HG03432 (cell line): ENCODE data around the gene RNPEP.
A peak's percentile ranks its signal among the peaks of the same experiment; 100 is the strongest.
"Not testable (repeated sequence)": the region's sequence is repeated elsewhere in the genome, so short reads cannot be mapped to it uniquely, and the experiment has no call there.

ENCODE experiments used
- ATAC-seq: cut with Tn5 transposase; IDR thresholded peaks from one replicate; pipeline ENCODE4 v1.9.1; 2021; ENCODE audit warnings: mild to moderate bottlenecking, moderate library complexity; ENCODE audit not compliant: unreplicated experiment

Gene RNPEP

DNA sequence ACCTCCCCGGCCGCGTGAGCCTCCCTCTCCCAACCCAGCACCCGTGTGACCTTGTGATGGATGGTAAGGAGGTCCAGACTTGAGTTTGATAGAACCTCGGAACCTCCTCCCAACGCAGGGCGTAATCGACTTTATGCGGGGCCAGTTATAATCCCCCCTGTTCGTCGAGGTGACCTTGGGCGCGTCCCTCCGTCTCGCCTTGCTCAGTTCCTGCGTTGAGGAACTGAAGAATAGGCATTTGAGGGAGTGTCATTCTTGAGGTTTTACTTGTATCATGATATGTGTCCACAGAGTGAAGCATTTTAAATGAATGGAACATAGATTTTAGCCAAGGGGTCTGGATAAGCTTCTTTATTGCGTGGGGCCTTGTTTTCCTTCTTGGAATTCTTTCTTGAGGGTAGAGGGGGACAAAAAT lies 26.7 kb upstream of the RNPEP start:
- peak; percentile 43 for ATAC-seq

DNA sequence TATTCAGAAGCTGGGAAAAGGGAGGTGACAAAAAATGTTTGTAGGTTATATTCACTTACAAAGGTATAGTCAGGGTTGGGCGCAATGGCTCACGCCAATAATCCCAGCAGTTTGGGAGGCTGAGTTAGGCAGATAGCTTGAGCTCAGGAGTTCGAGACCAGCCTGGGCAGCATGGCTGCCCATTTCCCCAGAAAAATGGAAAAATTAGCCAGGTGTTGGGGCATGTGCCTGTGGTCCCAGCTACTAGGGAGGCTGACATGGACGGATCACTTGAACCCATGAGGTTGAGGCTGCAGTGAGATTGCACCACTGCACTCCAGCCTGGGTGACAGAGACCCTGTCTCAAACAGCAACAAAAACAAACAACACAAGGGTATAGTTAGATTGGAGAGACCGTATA lies 24.1 kb upstream of the RNPEP start:
- no peak for ATAC-seq

DNA sequence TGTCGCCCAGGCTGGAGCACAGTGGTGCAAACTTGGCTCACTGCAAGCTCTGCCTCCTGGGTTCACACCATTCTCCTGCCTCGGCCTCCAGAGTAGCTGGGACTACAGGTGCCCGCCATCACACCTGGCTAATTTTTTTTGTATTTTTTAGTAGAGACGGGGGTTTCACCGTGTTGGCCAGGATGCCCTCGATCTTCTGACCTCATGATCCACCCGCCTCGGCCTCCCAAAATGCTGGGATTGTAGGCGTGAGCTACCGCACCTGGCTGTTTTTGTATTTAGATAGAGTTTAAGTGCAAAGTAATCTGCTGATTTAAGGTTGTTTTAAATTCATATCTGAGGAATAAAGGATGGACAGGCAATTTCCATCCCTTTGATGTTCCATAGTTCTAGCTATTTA lies 20.1 kb upstream of the RNPEP start:
- not testable (repeated sequence) for ATAC-seq

DNA sequence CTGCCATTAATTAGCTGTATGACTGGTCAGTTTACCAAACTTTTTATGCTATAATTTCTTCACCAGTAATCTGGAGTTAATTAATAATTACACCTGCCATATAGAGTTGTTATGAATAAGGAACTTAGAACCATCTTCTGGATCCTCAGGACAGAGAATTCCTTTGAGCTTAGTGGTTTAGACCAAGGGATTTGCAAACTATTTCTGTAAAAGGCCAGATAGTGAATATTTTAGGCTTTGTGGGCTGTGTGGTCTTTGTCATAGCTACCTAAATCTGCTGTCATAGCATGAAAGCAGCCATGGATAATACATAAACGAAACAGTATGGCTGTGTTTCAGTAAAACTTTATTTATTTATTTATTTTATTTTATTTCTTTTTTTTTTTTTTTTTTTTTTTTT lies 18.2 kb upstream of the RNPEP start:
- ATAC-seq, result no peak

DNA sequence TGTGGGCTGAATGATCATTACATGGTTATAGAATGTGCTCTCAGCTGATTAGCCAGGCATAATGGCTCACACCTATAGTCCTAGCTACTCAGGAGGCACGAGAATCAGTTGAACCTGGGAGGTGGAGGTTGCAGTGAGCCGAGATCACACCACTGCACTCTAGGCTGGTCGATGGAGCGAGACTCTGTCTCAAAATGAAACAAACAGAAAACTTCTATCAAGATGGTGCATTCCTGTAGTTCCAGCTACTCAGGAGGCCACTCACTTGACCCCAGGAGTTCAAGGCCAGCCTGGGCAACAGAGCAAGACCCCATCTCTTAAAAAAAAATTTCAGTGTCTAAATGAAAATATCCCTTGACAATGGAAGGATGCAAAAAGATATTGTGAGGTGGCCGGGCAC lies 16.3 kb upstream of the RNPEP start:
- no peak for ATAC-seq

DNA sequence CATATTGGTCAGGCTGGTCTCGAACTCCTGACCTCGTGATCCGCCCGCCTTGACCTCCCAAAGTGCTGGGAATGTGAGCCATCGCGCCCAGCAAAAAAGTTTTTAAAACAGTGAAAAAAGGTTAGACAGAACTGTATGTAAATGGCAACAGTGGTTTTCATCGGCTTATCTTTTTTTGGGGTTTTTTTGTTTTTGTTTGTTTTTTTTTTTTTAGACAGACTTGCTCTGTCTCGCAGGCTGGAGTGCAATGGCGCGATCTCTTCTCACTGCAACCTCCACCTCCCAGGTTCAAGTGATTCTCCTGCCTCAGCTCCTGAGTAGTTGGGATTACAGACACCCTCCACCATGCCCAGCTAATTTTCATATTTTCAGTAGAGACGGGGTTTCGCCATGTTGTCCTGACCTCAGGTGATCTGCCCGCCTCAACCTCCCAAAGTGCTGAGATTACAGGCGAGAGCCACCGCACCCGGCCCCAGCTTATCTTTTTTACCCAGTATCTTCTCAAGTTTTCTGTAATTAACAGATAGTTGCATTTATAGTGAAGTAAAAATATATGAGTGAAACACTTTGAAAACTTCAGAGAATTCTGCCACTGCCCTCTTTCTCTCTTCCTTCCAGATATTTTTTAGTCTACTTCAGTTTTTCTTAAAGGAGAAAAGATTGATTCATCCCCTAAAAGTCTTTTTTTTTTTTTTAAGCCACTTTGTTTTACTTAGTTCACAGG lies 14.1 kb upstream of the RNPEP start:
- ATAC-seq, result no peak

DNA sequence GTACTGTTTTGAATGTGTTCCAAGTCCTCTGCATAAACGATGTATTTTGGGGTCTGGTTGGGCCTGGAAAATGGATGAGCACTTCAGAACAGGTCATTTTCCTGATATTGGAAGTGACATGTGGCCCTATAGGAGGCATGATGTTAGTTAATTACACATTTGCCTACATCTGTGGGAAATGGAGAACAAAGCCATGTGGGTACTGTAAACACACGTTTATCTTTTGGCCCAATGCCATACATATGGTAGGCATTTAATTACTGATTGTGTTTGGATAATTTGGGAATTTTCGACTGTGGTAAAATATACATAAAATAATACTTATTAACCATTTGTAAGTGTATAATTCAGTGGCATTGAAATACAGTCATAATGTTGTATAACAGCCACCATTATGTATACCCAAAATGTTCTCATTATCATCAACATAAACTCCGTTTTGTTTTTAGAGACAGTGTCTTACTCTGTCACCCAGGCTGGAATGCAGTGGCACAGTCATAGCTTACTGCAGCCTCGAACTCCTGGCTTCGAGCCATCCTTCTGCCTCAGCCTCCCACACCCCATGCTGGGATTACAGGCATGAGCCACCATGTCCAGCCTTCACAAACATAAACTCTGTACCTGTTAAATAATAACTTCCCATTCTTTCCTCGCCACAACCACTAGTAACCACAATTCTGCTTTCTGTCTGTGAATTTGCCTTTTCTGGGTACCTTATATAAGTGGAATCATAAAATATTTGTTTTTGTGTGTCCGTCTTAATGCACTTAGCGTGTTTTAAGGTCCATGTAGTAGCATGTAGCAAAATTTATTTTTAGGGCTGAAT lies 11.9 kb upstream of the RNPEP start:
- ATAC-seq, result no peak

DNA sequence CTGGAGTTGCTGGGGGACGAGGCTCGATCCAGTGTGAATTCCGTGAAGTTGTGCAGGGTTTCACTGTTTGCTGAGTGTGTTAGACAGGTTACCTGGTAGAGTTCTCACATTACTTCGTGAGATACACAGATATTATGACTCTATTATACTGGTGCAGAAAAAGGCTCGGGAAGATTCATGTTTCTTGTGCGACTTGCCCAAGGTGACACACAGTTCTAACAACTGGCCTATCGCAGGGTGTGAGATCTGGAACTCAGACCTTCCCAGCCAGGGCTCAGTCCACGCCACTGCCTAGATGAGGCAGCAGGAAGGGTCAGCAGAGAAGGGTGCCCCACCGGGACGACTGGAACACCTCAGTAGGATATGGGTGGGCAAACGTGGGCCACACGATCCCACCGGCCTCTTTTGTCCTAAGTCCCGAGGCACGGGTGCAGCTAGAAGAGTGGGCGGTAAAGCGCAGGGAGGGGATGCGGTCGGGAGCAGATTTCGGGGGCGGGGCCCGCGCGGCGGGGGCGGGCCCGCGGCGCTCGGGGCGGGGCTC lies 296 bp upstream of the RNPEP start:
- ATAC-seq, result no peak

DNA sequence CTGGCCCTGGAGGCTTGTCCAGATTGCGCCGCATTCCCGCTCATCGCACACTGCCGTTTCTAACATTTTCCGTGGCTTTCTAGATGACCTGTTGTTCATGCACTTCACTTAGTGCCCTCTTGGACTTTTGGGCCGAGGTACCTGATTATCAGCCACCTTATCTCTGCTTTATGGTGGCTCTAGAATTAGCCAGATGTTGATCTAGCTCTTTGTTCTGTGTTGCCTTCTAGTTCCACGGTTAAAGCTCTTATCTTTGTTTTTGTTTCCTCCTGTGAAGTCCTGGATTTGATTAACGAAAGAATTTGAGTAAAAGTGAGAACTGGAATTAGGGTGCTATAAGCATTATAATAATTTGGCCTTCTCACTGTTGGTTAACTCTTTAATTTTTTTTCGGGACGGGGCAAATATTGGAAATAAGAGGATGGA lies 945 bp downstream of the RNPEP start:
- no peak for ATAC-seq

DNA sequence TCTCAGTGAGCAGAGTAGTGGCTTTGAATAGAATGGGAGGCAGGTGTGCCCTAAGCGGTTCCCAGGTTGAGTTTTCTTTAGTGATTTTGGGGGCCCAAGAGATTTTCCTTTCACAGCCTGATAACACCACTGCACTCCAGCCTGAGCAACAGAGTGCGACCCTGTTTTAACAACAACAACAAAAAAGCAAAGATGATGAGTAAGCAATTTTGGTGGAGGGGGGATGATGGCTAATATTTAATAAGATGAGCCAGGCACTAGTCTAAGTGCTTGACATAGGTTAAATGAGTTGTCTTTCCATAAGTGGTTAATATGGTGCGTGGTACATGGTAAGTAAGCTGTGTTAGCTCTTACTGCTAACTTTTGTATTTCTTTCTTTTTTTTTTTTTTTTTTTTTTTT lies 2.0 kb downstream of the RNPEP start:
- no peak for ATAC-seq

DNA sequence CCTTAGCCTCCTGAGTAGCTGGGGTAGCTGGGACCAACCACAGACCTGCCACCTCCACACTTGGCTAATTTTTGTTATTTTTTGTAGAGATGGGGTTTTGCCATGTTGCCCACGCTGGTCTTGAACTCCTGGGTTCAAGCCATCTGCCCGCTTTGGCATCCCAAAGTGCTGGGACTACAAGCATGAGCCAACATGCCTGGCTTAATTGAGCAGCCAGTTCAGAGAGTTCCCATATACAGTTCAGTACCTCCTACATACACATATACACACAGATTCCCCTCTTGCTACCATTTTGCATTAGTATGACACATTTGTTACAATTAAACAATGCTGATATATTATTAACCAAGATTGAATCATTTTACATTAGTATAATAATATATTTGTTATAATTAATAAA lies 2.9 kb downstream of the RNPEP start:
- no peak for ATAC-seq

DNA sequence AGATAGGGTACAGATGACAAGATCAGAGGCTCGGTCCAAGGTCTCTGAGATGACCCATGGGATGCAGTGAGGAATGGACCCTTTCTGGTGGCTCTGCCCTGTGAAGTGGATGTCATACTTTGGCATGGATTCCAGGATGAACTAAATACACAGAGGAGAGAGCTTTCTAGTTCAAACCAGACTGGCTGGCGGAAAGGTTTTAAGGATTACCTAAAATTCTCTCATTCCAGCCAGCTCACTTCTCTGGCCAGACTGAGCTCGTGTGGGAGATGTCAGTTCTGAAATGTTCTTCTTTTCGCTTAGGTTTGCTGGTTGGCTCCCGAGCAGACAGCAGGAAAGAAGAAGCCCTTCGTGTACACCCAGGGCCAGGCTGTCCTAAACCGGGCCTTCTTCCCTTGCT lies 6.2 kb downstream of the RNPEP start:
- ATAC-seq, result no peak

DNA sequence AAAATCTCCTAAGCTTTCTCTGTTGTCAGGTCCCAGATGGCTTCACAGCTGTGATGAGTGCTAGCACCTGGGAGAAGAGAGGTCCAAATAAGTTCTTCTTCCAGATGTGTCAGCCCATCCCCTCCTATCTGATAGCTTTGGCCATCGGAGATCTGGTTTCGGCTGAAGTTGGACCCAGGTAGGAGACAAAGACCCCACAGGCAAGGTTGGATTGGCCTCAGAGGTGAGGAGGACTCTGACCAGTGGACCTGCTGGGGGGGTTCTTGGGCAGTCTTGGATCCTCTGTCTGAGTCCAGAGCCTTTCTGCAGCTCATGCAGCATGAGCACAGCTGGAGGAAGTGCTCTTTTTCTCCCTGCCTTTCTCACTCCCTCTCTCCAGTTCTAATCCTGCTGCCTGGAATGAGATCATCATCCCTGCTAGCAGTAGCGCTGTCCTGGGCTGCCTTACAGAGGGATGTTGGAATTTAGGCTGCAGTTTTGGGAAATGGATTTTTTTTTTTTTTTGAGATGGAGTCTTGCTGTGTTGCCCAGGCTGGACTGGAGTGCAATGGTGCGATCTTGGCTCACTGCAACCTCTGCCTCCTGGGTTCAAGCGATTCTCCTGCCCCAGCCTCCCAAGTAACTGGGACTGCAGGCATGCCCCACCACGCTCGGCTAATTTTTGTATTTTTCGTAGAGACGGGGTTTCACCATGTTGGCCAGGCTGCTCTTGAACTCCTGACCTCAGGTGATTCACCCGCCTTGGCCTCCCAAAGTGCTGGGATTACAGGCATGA lies 7.1 kb downstream of the RNPEP start:
- ATAC-seq, result no peak

DNA sequence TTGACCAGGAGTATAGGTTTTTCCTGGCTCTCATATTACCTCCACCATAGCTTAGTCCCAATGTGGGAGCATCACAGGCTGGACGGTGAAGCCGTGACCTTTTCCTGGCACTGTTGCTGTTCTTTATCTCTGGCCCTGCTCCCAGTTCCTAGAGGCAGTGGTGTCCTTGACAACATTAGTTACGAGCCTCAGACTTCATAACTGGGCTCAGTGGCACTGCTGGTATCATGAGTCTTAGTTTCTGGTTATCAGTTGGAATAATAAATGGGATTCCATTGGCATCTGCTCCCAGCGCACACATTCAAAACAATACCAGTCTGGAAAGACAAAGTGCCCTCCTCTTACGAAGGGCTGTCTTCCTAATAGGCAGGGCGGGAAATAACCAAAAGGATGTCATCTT lies 8.0 kb downstream of the RNPEP start:
- ATAC-seq, result no peak

DNA sequence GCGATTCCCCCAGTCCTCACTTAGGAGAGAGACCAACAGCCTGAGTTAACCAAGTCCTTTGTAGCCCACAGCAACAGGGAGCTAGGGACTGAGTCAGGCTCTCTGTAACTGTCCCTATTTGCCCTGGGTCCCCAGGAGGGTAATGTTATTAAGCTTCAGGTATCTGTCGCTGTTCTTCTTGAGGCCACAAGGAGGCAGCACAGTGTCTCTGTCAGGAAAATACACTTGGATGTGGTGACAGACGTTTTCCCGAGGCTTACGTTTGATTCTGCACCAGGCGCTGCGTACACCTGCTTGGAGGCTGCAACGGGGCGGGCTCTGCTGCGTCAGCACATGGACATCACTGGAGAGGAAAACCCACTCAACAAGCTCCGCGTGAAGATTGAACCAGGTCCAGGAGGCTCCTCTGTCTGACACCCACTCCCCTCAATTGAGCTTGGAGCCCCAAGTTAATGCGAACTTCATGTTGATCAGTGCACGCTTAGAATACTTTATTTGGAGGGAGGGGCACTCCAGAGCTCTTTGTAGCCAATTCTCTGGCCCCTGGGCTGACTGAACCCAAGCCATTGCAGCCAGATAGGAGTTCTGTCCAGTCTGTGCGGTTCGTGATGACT lies 17.3 kb downstream of the RNPEP start:
- no peak for ATAC-seq

DNA sequence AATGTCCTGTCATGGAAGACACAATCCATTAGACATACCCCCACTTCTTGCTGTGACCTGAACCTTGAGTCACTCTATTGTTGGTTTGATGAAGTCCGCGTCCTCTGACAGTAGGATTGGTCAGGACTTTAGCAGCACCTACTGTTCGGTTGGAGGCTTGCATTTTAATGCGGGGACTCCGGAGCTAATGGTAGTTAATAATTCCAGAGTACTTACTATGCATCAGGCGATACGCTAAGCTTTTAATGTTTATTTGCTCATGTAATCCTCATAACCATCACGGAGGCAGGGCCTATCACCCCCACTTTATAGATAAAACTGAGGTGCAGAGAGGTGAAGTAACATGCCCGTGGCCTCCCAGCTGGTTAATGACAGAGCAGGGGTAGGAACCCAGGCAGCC lies 20.1 kb downstream of the RNPEP start:
- no peak for ATAC-seq

DNA sequence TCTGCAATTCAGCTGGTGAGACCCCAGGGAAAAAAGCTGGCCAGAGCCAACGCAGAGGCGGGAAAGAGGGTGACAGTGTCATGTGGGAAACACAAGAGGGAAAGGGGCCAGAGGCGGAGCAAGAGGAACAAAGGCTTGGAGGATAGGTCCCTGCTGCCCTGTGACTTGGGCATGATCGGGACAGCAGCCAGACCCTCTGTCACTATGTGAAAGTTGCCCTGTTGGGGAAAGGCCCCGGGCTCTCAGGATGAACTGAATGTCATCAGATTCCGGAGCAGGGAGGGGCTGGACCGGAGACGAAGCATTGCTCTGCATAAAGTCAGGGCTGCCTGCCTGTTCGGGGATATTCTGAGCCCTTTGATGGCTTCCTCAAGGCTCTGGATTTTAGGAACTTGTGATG lies 22.3 kb downstream of the RNPEP start:
- no peak for ATAC-seq

DNA sequence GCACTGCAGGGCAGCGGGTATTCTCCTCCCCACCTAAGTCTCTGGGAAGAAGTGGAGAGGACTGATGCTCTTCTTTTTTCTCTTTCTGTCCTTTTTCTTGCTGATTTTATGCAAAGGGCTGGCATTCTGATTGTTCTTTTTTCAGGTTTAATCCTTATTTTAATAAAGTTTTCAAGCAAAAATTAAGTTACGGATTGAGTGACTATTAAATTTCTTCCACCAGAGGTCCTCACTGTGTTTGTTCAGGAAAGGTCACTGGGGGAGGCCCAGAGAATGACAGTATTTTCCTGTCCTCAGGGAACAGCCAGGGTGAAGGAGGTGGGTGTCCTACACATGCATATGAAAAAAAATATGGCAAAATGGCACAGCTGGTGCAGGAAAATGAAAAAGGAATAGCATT lies 23.5 kb downstream of the RNPEP start:
- ATAC-seq, result no peak

DNA sequence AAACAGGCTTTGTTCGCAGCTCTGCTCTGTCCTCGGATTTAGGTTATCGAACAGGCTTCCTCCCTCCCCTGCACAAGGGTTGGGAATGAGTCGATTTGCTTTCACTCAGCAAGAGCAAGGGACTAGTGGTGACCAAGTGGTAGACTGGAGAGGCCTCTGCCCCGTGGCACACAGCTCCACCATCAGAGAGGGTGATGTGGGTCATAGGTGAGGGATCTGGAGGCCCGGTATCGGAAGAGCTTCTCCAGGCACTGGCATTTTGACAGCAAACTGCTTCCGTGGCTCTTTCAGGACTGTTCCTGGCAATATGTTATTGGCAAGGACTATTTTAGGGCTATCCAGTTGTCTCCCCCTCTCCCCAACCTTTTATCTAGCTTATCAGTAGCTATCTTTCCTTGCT lies 24.9 kb downstream of the RNPEP start:
- ATAC-seq, result no peak

DNA sequence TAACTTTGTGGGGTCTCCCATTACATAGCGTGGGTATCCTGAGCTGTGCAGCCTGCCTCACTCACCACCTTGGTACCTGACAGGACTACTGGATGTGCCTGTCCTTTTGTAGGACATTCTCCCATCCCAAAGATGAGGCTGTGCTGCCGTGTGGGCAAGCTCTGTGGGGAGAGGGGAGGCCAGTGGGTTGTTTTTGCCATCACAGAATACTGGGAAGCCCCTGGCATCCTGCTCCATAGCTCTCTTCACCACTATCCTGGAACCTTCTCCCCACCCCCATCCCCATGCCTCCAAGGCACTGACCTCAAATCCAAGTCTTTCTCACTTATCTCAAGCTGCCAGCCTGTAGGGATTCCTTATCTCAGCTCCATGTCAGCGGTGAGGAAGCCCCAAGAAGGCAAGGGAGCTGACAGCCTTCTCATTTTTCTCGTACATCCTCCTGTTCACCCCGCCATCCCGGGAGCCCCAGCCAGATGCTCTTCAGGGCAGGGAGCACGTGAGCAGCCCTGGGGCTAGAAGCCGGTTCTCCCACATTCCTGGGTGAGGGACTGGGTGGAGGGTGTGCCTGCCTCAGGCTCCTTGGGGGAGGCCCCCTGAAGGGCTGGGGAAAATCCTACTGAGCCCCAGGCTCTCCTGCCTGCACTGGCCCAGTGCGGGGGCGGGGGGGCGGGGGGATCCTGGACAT lies 25.5 kb downstream of the RNPEP start:
- ATAC-seq, result no peak
